ENCODE measurements around the gene LYSMD3.

GRCh38 chr5:90475436-90475980, 53.9 kb downstream of the LYSMD3 start:
- no peak for TF ChIP-seq POLR2A (IDR thresholded peaks at IDR 0.05; ENCODE audit: low read depth, low read length)
- no peak for TF ChIP-seq TAF1 (IDR thresholded peaks at IDR 0.05; ENCODE audit: low read depth, low read length)
- no peak for TF ChIP-seq POLR2AphosphoS5 (IDR thresholded peaks at IDR 0.05; ENCODE audit: low read depth, low read length)
- no peak for TF ChIP-seq SPI1 (IDR thresholded peaks at IDR 0.05; ENCODE audit: low read depth, low read length)

All from GM12891 (cell line).